HepG2 (cell line): Measurements from ENCODE around the gene OR8B2. TPM values are rescaled to one million over a fixed set of nuclear protein-coding genes. Genes with fewer than 3 reads are reported as not detected.

Experiments
- ATAC-seq: fragments of 200-7000 bp; cut with Tn5 transposase; 3 replicates; pipeline ENCODE4 v1.9.1; 2020; ENCODE audit warnings: mild to moderate bottlenecking, moderate library complexity
- BruUV-seq: library from RNA; stranded (reverse); fragments of 400-500 nt; replicated peaks from 2 replicates; lab custom pipeline; 2021; lab: Mats Ljungman, UMichigan
- CTCF ChIA-PET: fragments of 300-600 bp; formaldehyde crosslinking; extraction: SDS; loops from one replicate; lab custom pipeline; 2021; ENCODE audit warnings: low total read pairs, inconsistent platforms, low intra/inter-chr PET ratio; lab: Yijun Ruan, JAX
- POLR2A ChIA-PET: fragments of 350-600 bp; sonication (Branson Sonifier 250); formaldehyde crosslinking; loops from one replicate; lab custom pipeline; 2020; ENCODE audit warnings: antibody characterized with exemption, inconsistent platforms; lab: Yijun Ruan, JAX
- DNase-seq: peaks from one replicate; pipeline ENCODE4 v3.0.0-alpha.2; 2015; ENCODE audit warnings: low spot score
- FAIRE-seq: peaks from 3 replicates; lab custom pipeline; 2011; peaks lifted over from hg19 to GRCh38; lab: Jason Lieb, UNC
- H2AFZ ChIP-seq: one replicate; pipeline ENCODE4 v1.6.1; 2011; ENCODE audit warnings: low read length, inconsistent platforms
- H3K27ac ChIP-seq: fragments of 300-600 bp; 3 replicates; pipeline ENCODE4 v1.8.0; 2011; ENCODE audit warnings: mixed run types, mild to moderate bottlenecking, mixed read lengths, low read length, inconsistent platforms; ENCODE audit not compliant: insufficient read depth; ENCODE audit errors: extremely low read length
- H3K27me3 ChIP-seq, 2 experiments: fragments of 200-600 bp in 1 of 2; 2 replicates in 1 of 2; 3 replicates in 1 of 2; pipeline versions ENCODE4 v1.6.0 to v1.8.0; 2011; ENCODE audit warnings: low read length in 2 of 2, mild to moderate bottlenecking in 2 of 2, moderate library complexity in 2 of 2, inconsistent platforms in 1 of 2; ENCODE audit not compliant: insufficient read depth in 2 of 2, control insufficient read depth in 1 of 2
- H3K36me3 ChIP-seq, 2 experiments: fragments of 200-600 bp in 1 of 2; replicated peaks in 1 of 2; 2 replicates in 1 of 2; 3 replicates in 1 of 2; pipeline versions ENCODE4 v1.5.1 to v1.8.0; 2011; ENCODE audit warnings: low read length in 2 of 2, inconsistent platforms in 1 of 2; ENCODE audit not compliant: insufficient read depth in 2 of 2, control insufficient read depth in 1 of 2
- H3K4me1 ChIP-seq: 2 replicates; pipeline ENCODE4 v1.5.1; 2012; ENCODE audit warnings: low read length, inconsistent platforms; ENCODE audit not compliant: insufficient read depth
- H3K4me2 ChIP-seq: 2 replicates; pipeline ENCODE4 v1.6.0; 2011; ENCODE audit warnings: low read depth, low read length, inconsistent platforms
- H3K4me3 ChIP-seq, 3 experiments: fragments of 200-600 bp in 1 of 3; sonication (generic), shearing (Covaris generic) in 1 of 3; replicated peaks in 1 of 3; 2 replicates each; pipeline ENCODE4 v1.5.1; 2011 to 2016; ENCODE audit warnings: low read length in 3 of 3, inconsistent platforms in 2 of 3, low read depth in 2 of 3, mild to moderate bottlenecking in 2 of 3, control low read depth in 1 of 3, mixed read lengths in 1 of 3; ENCODE audit not compliant: insufficient read depth in 1 of 3
- H3K79me2 ChIP-seq: one replicate; pipeline ENCODE4 v1.6.1; 2011; ENCODE audit warnings: low read length, inconsistent platforms; ENCODE audit not compliant: insufficient read depth
- H3K9ac ChIP-seq: 2 replicates; pipeline ENCODE4 v1.6.0; 2011; ENCODE audit warnings: mild to moderate bottlenecking, low read depth, low read length, inconsistent platforms; ENCODE audit not compliant: insufficient read depth
- H3K9me3 ChIP-seq: 2 replicates; pipeline ENCODE4 v1.5.1; 2012; ENCODE audit warnings: mild to moderate bottlenecking, low read length
- H4K20me1 ChIP-seq: 2 replicates; pipeline ENCODE4 v1.6.0; 2011; ENCODE audit warnings: inconsistent platforms, mild to moderate bottlenecking, low read length, moderate library complexity; ENCODE audit not compliant: insufficient read depth
- ATF4 ChIP-seq, 2 experiments: fragments of 450-650 bp in 1 of 2; sonication (generic) in 1 of 2; formaldehyde crosslinking; IDR thresholded peaks; 2 replicates each; pipeline versions ENCODE4 v1.5.0 to v1.8.0; 2020 to 2022; ENCODE audit warnings: mild to moderate bottlenecking in 1 of 2, missing genetic modification reagents in 1 of 2
- FOSL2 ChIP-seq: sonication (generic); formaldehyde crosslinking; IDR thresholded peaks from 2 replicates; pipeline ENCODE4 v1.4.0; 2020; ENCODE audit warnings: missing genetic modification reagents
- FOXA1 ChIP-seq, 2 experiments: fragments of 450-650 bp in 1 of 2; sonication (generic) in 1 of 2; formaldehyde crosslinking in 1 of 2; IDR thresholded peaks; 2 replicates each; pipeline versions ENCODE4 v1.4.0 to v1.6.1; 2016 to 2020; ENCODE audit warnings: missing genetic modification reagents in 1 of 2
- GLI4 ChIP-seq: sonication (generic); formaldehyde crosslinking; IDR thresholded peaks from 2 replicates; pipeline ENCODE4 v1.5.1; 2020; ENCODE audit warnings: missing genetic modification reagents, mild to moderate bottlenecking, moderate library complexity, borderline replicate concordance
- KDM2A ChIP-seq: sonication (generic); formaldehyde crosslinking; IDR thresholded peaks from 2 replicates; pipeline ENCODE4 v1.4.0; 2020; ENCODE audit warnings: low read depth, missing genetic modification reagents, borderline replicate concordance
- MAFF ChIP-seq: IDR thresholded peaks from 2 replicates; pipeline ENCODE4 v1.6.1; 2011; ENCODE audit warnings: low read depth, low read length, improper control_type of control experiment
- NFRKB ChIP-seq: fragments of 450-650 bp; IDR thresholded peaks from 2 replicates; pipeline ENCODE4 v1.6.1; 2017
- STAG1 ChIP-seq: sonication (generic); formaldehyde crosslinking; IDR thresholded peaks from 2 replicates; pipeline ENCODE4 v1.4.0; 2020; ENCODE audit warnings: missing genetic modification reagents
- TEAD3 ChIP-seq: optimal IDR thresholded peaks from 2 replicates; pipeline ENCODE3; 2016; ENCODE audit warnings: borderline replicate concordance
- TIGD3 ChIP-seq: sonication (generic); formaldehyde crosslinking; IDR thresholded peaks from 2 replicates; pipeline ENCODE4 v1.5.1; 2020; ENCODE audit warnings: mild to moderate bottlenecking, missing genetic modification reagents, borderline replicate concordance
- ZBTB46 ChIP-seq: sonication (generic); formaldehyde crosslinking; IDR thresholded peaks from 2 replicates; pipeline ENCODE4 v1.4.0; 2020; ENCODE audit warnings: mild to moderate bottlenecking, missing genetic modification reagents, borderline replicate concordance
- ZNF337 ChIP-seq: sonication (generic); formaldehyde crosslinking; IDR thresholded peaks from 2 replicates; pipeline ENCODE4 v1.5.1; 2020; ENCODE audit warnings: missing genetic modification reagents, low read depth, mild to moderate bottlenecking, borderline replicate concordance
- WGBS: methylation state at CpG from one replicate; pipeline ENCODE4 v1.1.6; 2017; ENCODE audit warnings: low lambda C conversion rate; 5-methylcytosine and 5-hydroxymethylcytosine counted together
- in situ Hi-C: cut with HindIII; loops from 2 replicates; pipeline ENCODE4 v1.10.0; 2017; ENCODE audit warnings: low pct_unique_long_range_greater_than_20kb; ENCODE audit not compliant: extremely low pct_ligation_motif_present
- intact Hi-C: fragments of 100-400 bp; cut with micrococcal nuclease; formaldehyde crosslinking; loops from one replicate; pipeline ENCODE4 v1.10.0; 2022; ENCODE audit not compliant: unreplicated experiment
- polyA plus RNA-seq, 8 experiments: library from polyadenylated mRNA; depleted of rRNA in 3 of 8; stranded (reverse) in 7 of 8; unstranded in 1 of 8; fragments of >200 nt; fragmentation: Illumina TruSeq in 4 of 8; extraction: Trizol in 4 of 8; gene quantifications; 2 replicates each; pipeline versions ENCODE4 v1.2.1 to v1.2.3, GENCODE V29; 2011 to 2016; ENCODE audit warnings: low read depth in 4 of 8, missing spikeins in 1 of 8, mixed read lengths in 1 of 8; ENCODE audit not compliant: insufficient read depth in 1 of 8
- total RNA-seq, 5 experiments: library from RNA; depleted of rRNA; stranded (reverse); fragments of >200 nt; fragmentation: Illumina TruSeq; extraction: Trizol; gene quantifications; 2 replicates each; pipeline ENCODE4 v1.2.3, GENCODE V29; 2016; ENCODE audit warnings: low read depth in 1 of 5
- TF ChIP-seq, protein P1 (sequence below): sonication (generic); formaldehyde crosslinking; IDR thresholded peaks from 2 replicates; pipeline ENCODE4 v1.9.0; 2021; ENCODE audit warnings: mild to moderate bottlenecking, missing genetic modification reagents

Gene OR8B2
- total and polyA plus RNA-seq, 2 of the 13 experiments (the other 11 are each of a cell fraction or from before 2014, with no cell fraction given): not detected

DNA sequence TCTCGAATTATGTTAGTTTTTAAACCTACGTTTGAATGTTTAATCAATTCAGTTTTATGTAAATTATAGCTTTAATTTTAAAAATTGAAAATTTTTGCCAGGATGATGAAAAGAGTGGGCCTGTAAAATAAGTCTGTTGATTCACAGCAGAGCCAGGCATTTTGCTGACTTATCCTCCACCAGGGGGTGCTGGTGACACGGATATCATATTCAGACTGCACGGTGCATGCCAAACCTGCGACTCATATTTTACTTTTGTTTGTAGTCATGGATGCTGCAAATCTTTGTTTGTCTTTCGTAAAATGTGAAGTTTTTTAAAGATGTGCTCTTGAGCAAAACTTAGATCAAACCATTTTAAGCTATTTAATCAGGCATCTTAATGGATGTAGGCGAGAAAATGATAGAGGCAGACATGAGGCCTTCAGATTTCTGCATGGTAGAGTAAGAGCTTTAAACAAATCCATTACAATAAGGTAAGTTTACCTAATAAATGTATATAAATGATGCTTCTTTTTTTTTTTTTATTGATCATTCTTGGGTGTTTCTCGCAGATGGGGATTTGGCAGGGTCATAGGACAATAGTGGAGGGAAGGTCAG is 18.1 kb upstream of the OR8B2 start:
- ATAC-seq (peak; percentile 93), FAIRE-seq (peak; percentile 56), DNase-seq (peak; percentile 56)
- H3K9me3 ChIP-seq: no peaks in the 10 kb centered on the region
- H4K20me1 ChIP-seq: no peaks in the 10 kb centered on the region
- no peak overlapping the region for H3K27ac ChIP-seq
- CTCF ChIA-PET: interaction anchor here (1.9 kb wide), 1 partner anchor 184 kb away, joined by 6 read pairs; no protein-coding TSS in a partner anchor
- POLR2A ChIA-PET: no interaction called here
- no TSS peak for BruUV-seq
- in situ Hi-C loops: loop anchor here (10.0 kb wide), 1 partner anchor 462 kb away; the partner anchor contains the start of gene ROBO3
- no peaks in the 10 kb centered on the region for H3K27me3 ChIP-seq
- no peak overlapping the region for H3K9ac ChIP-seq
- intact Hi-C loops: no loop called here
- no peaks in the 10 kb centered on the region for H3K79me2 ChIP-seq
- H3K4me1 ChIP-seq: no peaks in the 10 kb centered on the region
- H2AFZ ChIP-seq: no peak overlapping the region
- H3K4me2 ChIP-seq: no peak overlapping the region
- H3K4me3 ChIP-seq: no peak overlapping the region
- 5% methylated on average over 8 of the region's 8 CpGs for WGBS
- H3K36me3 ChIP-seq: no peaks in the 10 kb centered on the region
- TF ChIP-seq FOSL2 (CRISPR knock-in tag) (peak; percentile 92), MAFF (0 out of 2 replicates have a peak, but pooled peaks have one; percentile 15), GLI4 (CRISPR knock-in tag) (no peak), STAG1 (CRISPR knock-in tag) (peak; percentile 60), KDM2A (CRISPR knock-in tag) (no peak), TIGD3 (no peak), ZBTB46 (CRISPR knock-in tag) (no peak), ATF4 (CRISPR knock-in tag; IDR thresholded peaks at IDR 0.05) (peak in 1 of 2 experiments; percentile 89; a peak in 2 of 4 replicates), TEAD3 (peak; percentile 19), ZNF337 (CRISPR knock-in tag) (no peak), FOXA1 (IDR thresholded peaks at IDR 0.05) (no peak), FOXA1 (CRISPR knock-in tag; IDR thresholded peaks at IDR 0.05) (peak; percentile 22; the same call in 1 of the 2 replicates), NFRKB (no peak)
- TF ChIP-seq, protein P1, sequence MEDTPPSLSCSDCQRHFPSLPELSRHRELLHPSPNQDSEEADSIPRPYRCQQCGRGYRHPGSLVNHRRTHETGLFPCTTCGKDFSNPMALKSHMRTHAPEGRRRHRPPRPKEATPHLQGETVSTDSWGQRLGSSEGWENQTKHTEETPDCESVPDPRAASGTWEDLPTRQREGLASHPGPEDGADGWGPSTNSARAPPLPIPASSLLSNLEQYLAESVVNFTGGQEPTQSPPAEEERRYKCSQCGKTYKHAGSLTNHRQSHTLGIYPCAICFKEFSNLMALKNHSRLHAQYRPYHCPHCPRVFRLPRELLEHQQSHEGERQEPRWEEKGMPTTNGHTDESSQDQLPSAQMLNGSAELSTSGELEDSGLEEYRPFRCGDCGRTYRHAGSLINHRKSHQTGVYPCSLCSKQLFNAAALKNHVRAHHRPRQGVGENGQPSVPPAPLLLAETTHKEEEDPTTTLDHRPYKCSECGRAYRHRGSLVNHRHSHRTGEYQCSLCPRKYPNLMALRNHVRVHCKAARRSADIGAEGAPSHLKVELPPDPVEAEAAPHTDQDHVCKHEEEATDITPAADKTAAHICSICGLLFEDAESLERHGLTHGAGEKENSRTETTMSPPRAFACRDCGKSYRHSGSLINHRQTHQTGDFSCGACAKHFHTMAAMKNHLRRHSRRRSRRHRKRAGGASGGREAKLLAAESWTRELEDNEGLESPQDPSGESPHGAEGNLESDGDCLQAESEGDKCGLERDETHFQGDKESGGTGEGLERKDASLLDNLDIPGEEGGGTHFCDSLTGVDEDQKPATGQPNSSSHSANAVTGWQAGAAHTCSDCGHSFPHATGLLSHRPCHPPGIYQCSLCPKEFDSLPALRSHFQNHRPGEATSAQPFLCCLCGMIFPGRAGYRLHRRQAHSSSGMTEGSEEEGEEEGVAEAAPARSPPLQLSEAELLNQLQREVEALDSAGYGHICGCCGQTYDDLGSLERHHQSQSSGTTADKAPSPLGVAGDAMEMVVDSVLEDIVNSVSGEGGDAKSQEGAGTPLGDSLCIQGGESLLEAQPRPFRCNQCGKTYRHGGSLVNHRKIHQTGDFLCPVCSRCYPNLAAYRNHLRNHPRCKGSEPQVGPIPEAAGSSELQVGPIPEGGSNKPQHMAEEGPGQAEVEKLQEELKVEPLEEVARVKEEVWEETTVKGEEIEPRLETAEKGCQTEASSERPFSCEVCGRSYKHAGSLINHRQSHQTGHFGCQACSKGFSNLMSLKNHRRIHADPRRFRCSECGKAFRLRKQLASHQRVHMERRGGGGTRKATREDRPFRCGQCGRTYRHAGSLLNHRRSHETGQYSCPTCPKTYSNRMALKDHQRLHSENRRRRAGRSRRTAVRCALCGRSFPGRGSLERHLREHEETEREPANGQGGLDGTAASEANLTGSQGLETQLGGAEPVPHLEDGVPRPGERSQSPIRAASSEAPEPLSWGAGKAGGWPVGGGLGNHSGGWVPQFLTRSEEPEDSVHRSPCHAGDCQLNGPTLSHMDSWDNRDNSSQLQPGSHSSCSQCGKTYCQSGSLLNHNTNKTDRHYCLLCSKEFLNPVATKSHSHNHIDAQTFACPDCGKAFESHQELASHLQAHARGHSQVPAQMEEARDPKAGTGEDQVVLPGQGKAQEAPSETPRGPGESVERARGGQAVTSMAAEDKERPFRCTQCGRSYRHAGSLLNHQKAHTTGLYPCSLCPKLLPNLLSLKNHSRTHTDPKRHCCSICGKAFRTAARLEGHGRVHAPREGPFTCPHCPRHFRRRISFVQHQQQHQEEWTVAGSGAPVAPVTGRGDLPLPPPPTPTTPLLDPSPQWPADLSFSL: no peak
